Naive B cell (primary cell): ENCODE results near the gene USP36. TPM values are rescaled to one million over a fixed set of nuclear protein-coding genes. Genes with fewer than 3 reads are reported as not detected.
A peak's percentile ranks its signal among the peaks of the same experiment; 100 is the strongest.
"Not testable (repeated sequence)": the region's sequence is repeated elsewhere in the genome, so short reads cannot be mapped to it uniquely, and the experiment has no call there.

Experiments
- ATAC-seq, 2 donors: fragments of 150-1000 bp; cut with Tn5 transposase; 2 replicates each; pipeline ENCODE4 v1.10.0; 2021; ENCODE audit warnings: low read depth in 2 of 2, mild to moderate bottlenecking in 2 of 2, moderate library complexity in 2 of 2
- DNase-seq: peaks from one replicate; pipeline ENCODE4 v3.0.0; 2022
- H3K27ac Mint-ChIP-seq, 6 donors: one replicate each; pipeline ENCODE4 v1.8.0; 2020 to 2022; ENCODE audit warnings: mild to moderate bottlenecking in 6 of 6, mixed read lengths in 6 of 6, moderate library complexity in 5 of 6, inconsistent platforms in 2 of 6
- H3K27me3 Mint-ChIP-seq, 3 donors: one replicate each; pipeline ENCODE4 v1.8.0; 2021 to 2022; ENCODE audit warnings: mixed read lengths in 3 of 3, mild to moderate bottlenecking in 1 of 3
- H3K36me3 Mint-ChIP-seq, 2 donors: one replicate each; pipeline ENCODE4 v1.8.0; 2020 to 2022; ENCODE audit warnings: mixed read lengths in 2 of 2, inconsistent platforms in 1 of 2, mild to moderate bottlenecking in 1 of 2
- H3K4me1 Mint-ChIP-seq, 3 donors: one replicate each; pipeline ENCODE4 v1.8.0; 2020 to 2022; ENCODE audit warnings: mixed read lengths in 3 of 3, inconsistent platforms in 1 of 3, mild to moderate bottlenecking in 1 of 3, moderate library complexity in 1 of 3
- H3K4me3 Mint-ChIP-seq, 8 donors: one replicate each; pipeline ENCODE4 v1.8.0; 2020 to 2022; ENCODE audit warnings: mild to moderate bottlenecking in 8 of 8, mixed read lengths in 8 of 8, moderate library complexity in 8 of 8, inconsistent platforms in 2 of 8
- H3K9me3 Mint-ChIP-seq, 7 donors: one replicate each; pipeline ENCODE4 v1.8.0; 2020 to 2022; ENCODE audit warnings: mixed read lengths in 7 of 7, mild to moderate bottlenecking in 5 of 7, inconsistent platforms in 2 of 7, moderate library complexity in 1 of 7
- polyA plus RNA-seq, 6 donors: library from polyadenylated mRNA; unstranded; fragments of 300-500 nt; fragmentation: Illumina TruSeq; gene quantifications; one replicate each; pipeline ENCODE4 v1.2.3, GENCODE V29; 2021; ENCODE audit warnings: low read depth in 6 of 6

The USP36 gene
- polyA plus RNA-seq = 10 to 100 TPM; 14.9 to 37.9 (median 24.5) TPM

DNA sequence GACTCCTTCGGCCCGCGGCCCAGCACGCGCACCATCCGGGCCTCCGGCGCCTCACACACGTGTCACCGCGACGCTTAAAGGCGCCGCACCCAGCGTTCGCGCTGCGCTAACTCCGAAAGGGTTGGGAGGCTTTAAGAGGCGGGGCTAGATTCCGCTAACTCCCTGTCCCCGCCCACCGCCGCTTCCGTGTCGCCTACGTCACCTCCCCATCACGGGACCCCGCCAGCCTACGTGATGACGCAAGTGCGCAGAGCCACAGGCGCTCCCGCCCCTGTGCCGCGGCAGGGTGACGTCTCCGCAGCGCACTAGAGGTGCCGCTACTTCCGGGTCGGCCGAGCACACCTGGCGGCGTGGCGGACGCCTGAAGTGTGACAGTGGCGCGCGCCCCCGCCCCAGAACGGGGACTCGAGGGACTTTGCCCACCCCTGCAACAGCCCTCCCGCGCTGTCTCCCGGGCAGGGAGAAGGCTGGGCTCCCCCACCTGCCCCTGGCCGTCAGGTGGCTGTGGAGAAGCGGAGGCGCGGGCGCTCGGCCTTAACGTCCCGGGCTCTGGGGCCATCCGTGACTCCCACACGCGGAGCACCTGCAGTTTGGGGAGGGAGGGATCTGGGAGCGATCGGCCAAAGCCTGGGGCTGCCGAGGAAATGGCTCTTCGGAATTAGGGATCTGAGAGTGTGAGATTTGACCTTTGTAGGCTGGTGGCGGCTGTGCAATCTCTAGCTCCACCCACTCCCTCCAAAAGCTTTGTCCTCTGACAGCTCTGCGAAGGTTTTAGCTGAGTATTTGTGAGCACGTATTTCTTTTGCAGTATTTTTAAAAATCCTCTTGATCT is at the start of gene USP36:
Gene USP36, minus strand, starts transcription at position 35 of the 832 bp plus-strand sequence. CDS start 4,451 bp downstream, outside the sequence.
- Mint-ChIP-seq H3K27me3 (no peaks in the 10 kb centered on the region), H3K4me1 (peaks cover 38 to 47% (median 45%) of the 10 kb centered on the region in 3 donors), H3K9me3 (no peaks in the 10 kb centered on the region), H3K27ac (peak within 1 kb of the TSS; percentile 99 to 100 (median 100)), H3K4me3 (peak within 1 kb of the TSS; percentile 92 to 97 (median 95)), H3K36me3 (peaks cover 13 to 19% of the 10 kb centered on the region in 2 donors)
- peak; percentile 100 for DNase-seq
- ATAC-seq = peak; percentile 78

DNA sequence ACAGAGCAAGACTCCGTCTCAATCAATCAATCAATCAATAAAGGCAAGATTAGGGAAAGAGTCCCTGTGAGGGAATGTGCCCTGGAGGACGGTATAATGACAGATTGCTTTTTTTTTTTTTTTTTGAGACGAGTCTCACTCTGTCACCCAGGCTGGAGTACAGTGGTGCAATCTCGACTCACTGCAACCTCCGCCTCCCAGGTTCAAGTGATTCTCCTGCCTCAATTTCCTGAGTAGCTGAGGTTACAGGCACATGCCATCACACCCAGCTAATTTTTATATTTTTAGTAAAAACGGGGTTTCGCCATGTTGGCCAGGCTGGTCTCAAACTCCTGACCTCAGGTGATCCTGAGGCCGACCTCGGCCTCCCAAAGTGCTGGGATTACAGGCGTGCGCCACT is 49.5 kb upstream of the USP36 start:
- H3K27ac Mint-ChIP-seq = peak overlapping the region; percentile 98 to 99 (median 98)
- peak in 1 of 2 donors; percentile 0 for ATAC-seq
- not testable (repeated sequence) for DNase-seq, H3K27me3 Mint-ChIP-seq, H3K9me3 Mint-ChIP-seq, H3K36me3 Mint-ChIP-seq
- peaks cover 49 to 68% (median 62%) of the 10 kb centered on the region in 3 donors for H3K4me1 Mint-ChIP-seq
- H3K4me3 Mint-ChIP-seq = peak overlapping the region; percentile 82 to 95 (median 92)

DNA sequence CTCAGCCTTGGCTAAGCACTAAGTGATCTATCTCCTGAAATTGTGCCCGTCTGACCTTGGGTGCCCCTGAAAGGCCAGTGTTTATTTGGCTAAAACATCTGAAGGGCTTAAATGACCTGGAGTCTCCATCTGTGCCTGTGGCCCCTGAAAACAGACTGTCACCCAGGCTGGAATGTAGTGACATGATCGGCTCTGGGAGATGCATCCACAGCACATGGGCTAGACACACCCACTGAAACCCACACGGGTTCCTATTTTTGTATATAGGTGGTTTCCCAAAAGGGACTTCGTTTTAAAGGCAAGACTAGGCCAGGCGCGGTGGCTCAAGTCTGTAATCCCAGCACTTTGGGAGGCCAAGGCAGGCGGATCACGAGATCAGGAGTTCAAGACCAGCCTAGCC is 48.9 kb upstream of the USP36 start:
- Mint-ChIP-seq H3K4me1 (peaks cover 49 to 68% (median 60%) of the 10 kb centered on the region in 3 donors), H3K27ac (peak overlapping the region; percentile 98 to 99 (median 98)), H3K36me3 (no peaks in the 10 kb centered on the region), H3K4me3 (peak overlapping the region; percentile 82 to 95 (median 92)), H3K27me3 (no peaks in the 10 kb centered on the region), H3K9me3 (peaks cover 0 to 5% (median 0%) of the 10 kb centered on the region in 7 donors)
- peak; percentile 80 to 82 for ATAC-seq
- peak; percentile 76 for DNase-seq

DNA sequence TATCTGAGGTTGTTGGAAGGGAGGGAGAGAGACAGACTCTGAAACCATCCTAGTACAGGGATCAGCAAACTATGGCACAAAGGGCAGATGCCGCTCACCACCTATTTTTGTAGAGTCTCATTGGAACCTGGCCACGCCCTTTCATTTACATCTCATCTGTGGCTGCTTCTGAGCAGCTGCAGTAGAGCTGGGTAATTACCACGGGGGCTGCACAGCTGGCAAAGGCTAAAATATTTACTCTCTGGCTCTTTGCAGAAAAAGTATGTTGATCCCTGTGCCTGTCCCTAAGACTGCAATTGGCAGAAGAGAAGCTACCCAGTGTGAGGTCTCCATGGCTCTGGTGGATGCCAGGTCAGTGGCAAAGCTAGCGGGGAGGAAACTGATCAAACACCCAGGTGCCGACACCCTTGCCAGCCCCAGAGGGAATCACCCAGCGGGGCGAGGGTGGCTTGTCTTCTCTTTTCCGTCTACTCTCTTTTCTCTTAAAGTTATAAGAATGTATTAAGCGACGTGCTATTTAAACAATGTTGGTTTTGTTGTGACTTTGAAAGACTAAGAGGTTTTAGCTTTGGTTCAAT is 48.4 kb upstream of the USP36 start:
- Mint-ChIP-seq H3K4me1 (peaks cover 49 to 68% (median 55%) of the 10 kb centered on the region in 3 donors), H3K27me3 (no peaks in the 10 kb centered on the region), H3K9me3 (peaks cover 0 to 5% (median 0%) of the 10 kb centered on the region in 7 donors), H3K27ac (peak overlapping the region; percentile 98 to 99 (median 98)), H3K36me3 (no peaks in the 10 kb centered on the region), H3K4me3 (peak overlapping the region; percentile 82 to 95 (median 92))
- ATAC-seq = peak; percentile 56 to 62
- peak; percentile 51 for DNase-seq

DNA sequence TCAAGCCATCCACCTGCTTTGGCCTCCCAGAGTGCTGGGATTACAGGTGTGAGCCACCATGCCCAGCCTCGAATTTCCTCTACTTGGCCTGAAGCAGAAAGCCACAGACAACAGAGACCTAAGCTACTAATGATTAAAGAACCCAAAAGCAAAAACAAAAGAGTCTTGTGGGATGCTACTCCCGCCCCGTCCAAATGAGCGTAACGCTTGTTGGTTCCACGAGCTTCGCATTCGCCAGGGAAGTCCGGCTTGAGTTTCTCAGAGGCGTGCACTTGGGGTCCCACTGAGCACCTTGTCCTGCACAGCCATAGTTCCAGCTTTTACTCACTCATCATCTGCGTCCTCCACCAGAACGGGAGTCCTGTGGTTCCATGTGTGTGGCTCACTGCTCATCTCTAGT is 46.3 kb upstream of the USP36 start:
- DNase-seq = no peak
- peak overlapping the region in 4 of 6 donors; percentile 19 to 95 (median 67) for H3K27ac Mint-ChIP-seq
- ATAC-seq = no peak
- H3K4me3 Mint-ChIP-seq = peak overlapping the region in 2 of 8 donors; percentile 54 to 80
- H3K27me3 Mint-ChIP-seq = no peaks in the 10 kb centered on the region
- peaks cover 46 to 63% (median 52%) of the 10 kb centered on the region in 3 donors for H3K4me1 Mint-ChIP-seq
- no peaks in the 10 kb centered on the region for H3K9me3 Mint-ChIP-seq
- no peaks in the 10 kb centered on the region for H3K36me3 Mint-ChIP-seq

DNA sequence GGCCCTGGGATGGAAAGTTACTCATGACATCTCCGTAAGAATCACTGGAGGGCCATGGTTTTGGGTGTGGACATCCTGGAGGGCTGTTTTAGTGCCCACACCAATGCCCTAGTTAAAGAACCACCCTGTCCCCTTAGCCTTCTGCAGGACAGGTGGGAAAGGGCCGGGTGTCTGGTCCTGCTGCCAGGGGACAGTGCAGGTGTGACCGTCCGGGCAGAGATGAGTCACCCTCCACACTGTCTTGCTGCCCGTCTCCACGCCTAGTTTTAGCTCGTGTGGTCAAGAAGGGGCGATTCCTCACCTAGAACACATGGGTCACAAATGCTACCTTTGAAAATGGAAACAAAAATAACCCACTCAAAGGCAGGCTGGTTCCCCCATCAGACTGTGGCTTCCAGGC is 45.3 kb upstream of the USP36 start:
- ATAC-seq = no peak
- Mint-ChIP-seq H3K4me3 (peak overlapping the region in 1 of 8 donors; percentile 25), H3K9me3 (no peaks in the 10 kb centered on the region)

DNA sequence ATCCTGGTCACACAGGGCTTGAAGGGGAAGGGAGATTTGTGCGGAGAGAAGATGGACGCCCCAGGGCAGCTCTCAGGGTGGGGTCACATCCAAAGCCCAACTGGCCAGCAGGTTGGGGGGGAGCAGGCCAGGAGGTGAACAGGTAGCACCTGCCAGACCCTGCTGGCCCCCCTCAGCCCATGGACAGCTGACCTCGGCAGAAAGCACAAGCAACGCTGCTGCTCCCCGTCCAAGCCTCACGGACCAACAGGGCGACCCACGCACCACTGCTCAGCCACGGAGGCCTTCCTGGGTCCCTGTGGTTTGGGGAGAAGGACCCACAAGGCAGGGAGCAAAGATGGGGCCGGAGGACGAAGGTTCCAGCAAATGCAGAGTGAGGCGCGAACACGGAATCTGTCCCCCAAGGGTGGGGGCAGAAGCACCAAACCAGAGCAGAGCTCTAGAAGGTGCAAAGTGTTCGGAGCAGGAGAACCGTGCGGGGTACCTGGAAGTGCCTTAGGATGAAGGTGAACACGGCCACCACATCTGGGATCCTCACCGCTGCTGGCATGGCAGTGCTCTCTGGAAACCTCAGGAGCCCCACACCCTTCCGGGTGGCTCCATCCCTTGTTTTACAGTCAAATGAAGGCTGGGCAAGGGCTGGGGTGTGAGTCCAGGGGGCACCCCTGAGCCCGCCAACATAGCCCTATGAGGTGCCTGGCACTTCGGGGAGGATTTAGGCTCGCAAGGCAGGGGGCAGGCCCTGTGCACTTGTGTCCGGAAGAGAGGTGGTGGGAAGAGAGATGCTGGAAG is 44.5 kb upstream of the USP36 start:
- Mint-ChIP-seq H3K9me3 (no peaks in the 10 kb centered on the region), H3K36me3 (no peaks in the 10 kb centered on the region), H3K4me1 (peaks cover 32 to 47% (median 37%) of the 10 kb centered on the region in 3 donors), H3K27ac (peak overlapping the region in 2 of 6 donors; percentile 22 to 73), H3K27me3 (no peaks in the 10 kb centered on the region), H3K4me3 (peak overlapping the region in 2 of 8 donors; percentile 33 to 52)
- ATAC-seq (no peak), DNase-seq (no peak)

More for the DNA sequence above, 45.3 kb upstream of the USP36 start:
- DNase-seq = no peak
- Mint-ChIP-seq H3K4me1 (peaks cover 36 to 53% (median 42%) of the 10 kb centered on the region in 3 donors), H3K27me3 (no peaks in the 10 kb centered on the region), H3K27ac (no peak overlapping the region), H3K36me3 (no peaks in the 10 kb centered on the region)

DNA sequence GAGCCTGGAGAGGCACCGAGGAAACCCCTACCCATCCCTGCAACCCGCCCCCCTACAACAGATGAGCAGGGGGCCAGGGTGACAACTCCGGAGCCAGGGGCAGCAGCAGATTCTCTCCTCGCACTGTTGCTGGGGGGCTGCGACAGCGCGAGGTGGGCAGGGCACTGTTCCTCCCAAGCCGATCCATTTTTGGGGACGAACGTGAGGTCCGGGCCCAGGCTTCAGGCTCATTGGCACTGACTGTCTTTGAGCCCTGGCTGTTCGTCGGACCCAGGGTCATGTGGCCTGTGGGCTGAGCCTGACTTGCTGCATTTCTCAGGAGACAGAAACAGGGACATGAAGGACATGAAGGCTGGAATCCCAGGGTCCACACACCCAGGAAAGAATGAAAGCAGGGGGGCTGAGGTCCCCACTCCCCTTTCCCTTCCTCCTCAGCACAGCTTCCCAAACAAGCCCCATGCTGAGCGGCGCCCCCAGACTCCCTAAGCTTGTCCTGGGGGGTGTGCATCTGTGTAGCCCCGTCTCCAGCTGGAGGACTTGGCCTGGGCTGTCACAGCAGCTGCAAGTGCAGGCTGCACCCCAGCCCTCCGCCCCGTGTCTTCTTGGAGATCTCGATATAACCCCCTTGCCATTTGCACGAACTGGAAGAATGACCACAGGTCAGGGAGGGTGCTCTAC is 43.7 kb upstream of the USP36 start:
- Mint-ChIP-seq H3K4me3 (peak overlapping the region in 5 of 8 donors; percentile 43 to 87 (median 57)), H3K9me3 (no peaks in the 10 kb centered on the region), H3K27ac (peak overlapping the region in 4 of 6 donors; percentile 14 to 73 (median 30)), H3K27me3 (no peaks in the 10 kb centered on the region), H3K36me3 (no peaks in the 10 kb centered on the region), H3K4me1 (peaks cover 28 to 47% (median 38%) of the 10 kb centered on the region in 3 donors)
- ATAC-seq (no peak), DNase-seq (no peak)

DNA sequence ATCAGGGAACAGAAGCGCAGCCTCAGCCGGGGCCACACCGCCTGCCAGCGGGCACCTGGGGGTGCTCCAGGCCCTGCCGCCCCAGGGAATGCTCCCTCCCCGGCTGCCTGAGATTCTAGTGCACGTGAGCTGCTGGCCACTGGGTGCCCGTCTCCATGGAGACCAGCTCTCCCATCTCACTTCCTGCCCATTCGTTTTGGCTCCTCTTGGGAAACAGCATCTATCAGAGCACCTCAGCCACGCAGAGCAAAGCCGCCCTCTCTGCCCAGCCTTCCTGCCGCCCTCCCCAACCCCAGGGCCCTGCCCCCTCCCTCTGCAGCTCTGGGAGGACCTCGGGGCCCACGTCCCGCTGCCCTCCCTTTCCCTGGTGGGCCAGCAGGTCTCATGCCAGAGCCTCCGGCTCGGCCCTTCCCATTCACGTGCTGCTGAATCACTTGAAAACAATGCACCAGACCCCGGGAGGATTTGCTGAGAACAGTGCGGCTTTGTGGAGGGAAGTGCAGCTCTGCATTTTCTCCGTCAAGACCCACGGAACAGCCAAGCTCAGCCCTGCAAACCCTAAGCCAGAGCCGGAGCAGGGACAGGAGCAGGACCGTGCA is 43.0 kb upstream of the USP36 start:
- Mint-ChIP-seq H3K27ac (peak overlapping the region in 3 of 6 donors; percentile 29 to 77 (median 72)), H3K4me1 (peaks cover 28 to 46% (median 37%) of the 10 kb centered on the region in 3 donors), H3K9me3 (no peaks in the 10 kb centered on the region), H3K27me3 (no peaks in the 10 kb centered on the region), H3K36me3 (no peaks in the 10 kb centered on the region), H3K4me3 (peak overlapping the region; percentile 67 to 87 (median 76))
- DNase-seq = no peak
- ATAC-seq = peak; percentile 24 to 41

DNA sequence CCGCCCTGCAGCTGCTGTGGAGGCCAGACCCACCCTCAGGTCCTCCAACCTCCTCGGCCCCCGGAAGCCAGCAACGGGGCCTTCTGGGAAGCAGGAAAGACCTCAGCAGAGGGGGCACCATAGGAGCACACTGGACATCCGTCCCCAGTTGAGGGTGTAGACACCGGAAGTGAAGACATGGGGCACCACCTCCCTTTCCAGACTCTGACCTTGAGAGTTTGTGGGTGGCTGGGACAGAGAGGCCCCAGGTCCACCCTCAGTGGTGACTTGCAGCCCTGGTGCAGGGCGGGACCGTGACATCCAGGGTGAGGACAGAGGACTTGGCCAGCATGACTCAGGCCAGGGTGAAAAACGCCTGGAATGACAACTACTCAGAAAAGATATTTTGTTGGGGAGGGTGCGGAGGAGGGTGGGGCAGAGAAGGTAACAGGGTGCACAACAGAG is 42.5 kb upstream of the USP36 start:
- H3K27ac Mint-ChIP-seq = peak overlapping the region in 5 of 6 donors; percentile 63 to 93 (median 76)
- peaks cover 29 to 41% (median 38%) of the 10 kb centered on the region in 3 donors for H3K4me1 Mint-ChIP-seq
- H3K36me3 Mint-ChIP-seq = no peaks in the 10 kb centered on the region
- H3K27me3 Mint-ChIP-seq = no peaks in the 10 kb centered on the region
- ATAC-seq (peak in 1 of 2 donors; percentile 22), DNase-seq (no peak)
- peak overlapping the region; percentile 67 to 87 (median 76) for H3K4me3 Mint-ChIP-seq
- H3K9me3 Mint-ChIP-seq = no peaks in the 10 kb centered on the region

DNA sequence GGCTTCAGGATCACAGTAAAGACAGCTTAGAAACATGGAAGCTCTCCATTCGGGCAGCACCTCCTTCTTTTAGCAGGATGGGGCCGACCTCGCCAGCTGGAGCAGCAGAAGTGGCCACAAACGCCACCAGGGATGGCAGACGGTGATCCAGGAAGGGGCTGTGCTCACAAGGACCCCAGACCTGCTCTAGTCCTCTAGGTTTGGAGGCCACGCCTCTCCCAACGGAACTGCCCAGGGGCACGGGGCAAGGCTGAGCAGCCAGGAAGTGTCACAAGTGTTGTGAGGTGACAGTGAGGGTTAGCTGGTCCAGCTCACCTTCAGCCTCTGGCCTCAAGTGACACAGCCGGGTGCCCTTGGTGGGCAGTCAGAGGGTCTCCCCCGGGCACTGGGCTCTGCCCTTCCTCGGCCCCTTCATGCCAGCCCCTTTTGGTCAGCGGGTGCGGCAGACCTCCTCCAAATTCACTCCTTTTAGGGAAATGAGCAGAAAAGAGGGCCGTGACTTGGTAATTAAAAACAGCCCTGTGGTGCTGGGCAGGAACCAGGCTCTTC is 42.0 kb upstream of the USP36 start:
- H3K4me3 Mint-ChIP-seq = peak overlapping the region; percentile 67 to 87 (median 76)
- no peaks in the 10 kb centered on the region for H3K9me3 Mint-ChIP-seq
- H3K27ac Mint-ChIP-seq = peak overlapping the region in 5 of 6 donors; percentile 44 to 93 (median 72)
- ATAC-seq (peak in 1 of 2 donors; percentile 15), DNase-seq (no peak)
- peaks cover 31 to 40% (median 38%) of the 10 kb centered on the region in 3 donors for H3K4me1 Mint-ChIP-seq
- no peaks in the 10 kb centered on the region for H3K27me3 Mint-ChIP-seq
- no peaks in the 10 kb centered on the region for H3K36me3 Mint-ChIP-seq
